GM18505 (cell line): ENCODE measurements around the gene SLC15A5.

Experiments
- ATAC-seq: cut with Tn5 transposase; IDR thresholded peaks from one replicate; pipeline ENCODE4 v1.9.1; 2021; ENCODE audit not compliant: unreplicated experiment
- POLR2A ChIP-seq: IDR thresholded peaks from 4 replicates; pipeline ENCODE4 v1.6.1; 2011; ENCODE audit warnings: borderline replicate concordance; ENCODE audit not compliant: insufficient read depth, insufficient read length; ENCODE audit errors: extremely low read depth

Gene SLC15A5

DNA sequence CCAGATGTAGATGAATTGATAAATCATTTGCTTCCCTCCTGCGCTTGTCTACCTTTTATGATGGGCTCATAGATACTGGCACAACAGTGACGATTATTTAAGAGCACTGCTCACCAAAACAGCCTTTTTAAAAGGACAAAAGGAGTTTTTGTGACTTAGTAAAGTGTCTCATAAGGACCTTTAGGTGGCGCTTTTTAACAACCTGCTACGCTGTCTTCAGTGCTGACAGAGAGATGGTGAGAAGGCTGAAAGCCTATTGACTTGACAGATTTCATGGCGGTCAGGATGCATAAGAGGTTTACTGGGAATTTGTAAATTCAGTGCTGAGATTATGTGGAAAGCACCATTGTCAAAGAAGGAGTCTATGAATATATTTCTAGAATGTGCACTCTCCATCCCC lies 87.6 kb downstream of the SLC15A5 start:
- TF ChIP-seq POLR2A, result no peak
- no peak for ATAC-seq

DNA sequence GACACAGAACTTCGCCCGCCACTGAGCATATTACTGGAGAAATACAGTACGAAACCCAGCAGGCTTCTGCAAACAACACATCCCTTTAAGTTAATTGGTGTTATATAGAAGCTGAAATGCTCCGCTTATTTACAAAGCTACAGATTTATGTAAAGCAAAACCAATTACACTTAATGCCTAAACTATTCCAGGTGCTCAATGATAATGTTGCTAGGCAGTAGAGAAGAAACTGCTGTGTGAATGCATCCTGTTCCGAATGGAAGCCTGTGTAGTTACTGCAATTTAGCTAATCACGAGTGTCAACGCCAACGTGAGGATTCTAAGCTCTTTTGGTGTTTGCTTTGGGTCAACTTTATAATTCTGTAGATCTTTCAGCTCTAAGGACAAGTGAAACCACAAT lies 89.8 kb downstream of the SLC15A5 start:
- no peak for TF ChIP-seq POLR2A
- no peak for ATAC-seq

DNA sequence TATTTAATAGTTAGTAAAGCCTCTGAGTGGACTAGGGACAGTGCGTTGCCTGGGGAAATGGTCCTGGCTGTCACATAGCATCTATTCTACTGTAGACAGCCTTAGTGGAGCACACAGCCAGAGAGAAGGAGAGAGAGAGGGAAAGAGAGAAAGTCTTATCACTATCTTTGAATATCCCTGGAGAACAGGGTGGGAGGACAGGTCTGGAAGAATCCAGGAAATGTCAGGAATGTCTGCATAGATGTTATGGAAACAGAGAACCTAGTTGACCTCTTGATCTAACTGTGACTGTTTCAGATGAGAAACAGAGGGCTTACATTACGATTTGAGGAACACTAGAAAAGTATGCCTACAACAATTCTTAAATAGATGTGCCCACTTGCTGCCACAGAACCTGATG lies 92.8 kb downstream of the SLC15A5 start:
- no peak for TF ChIP-seq POLR2A
- no peak for ATAC-seq

DNA sequence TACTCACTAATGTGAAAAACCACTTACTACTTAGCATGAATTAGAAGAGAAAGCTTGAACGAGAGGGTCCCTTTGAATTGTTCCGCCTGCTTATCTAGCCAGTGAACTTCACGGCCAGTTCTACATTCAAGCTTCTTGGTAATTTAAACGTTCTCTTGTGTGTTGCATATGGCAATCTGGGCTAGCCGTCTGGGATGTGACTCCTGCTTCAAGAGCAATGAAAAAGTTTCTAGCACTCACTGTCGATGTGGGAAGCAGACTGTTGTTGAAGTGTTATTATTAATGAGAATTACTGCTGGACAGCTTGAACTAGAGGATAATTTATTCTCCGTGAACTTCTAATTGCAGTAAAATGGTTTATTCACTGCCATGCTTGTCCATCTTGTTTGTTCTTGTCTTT lies 93.9 kb downstream of the SLC15A5 start:
- ATAC-seq, result no peak
- no peak for TF ChIP-seq POLR2A

DNA sequence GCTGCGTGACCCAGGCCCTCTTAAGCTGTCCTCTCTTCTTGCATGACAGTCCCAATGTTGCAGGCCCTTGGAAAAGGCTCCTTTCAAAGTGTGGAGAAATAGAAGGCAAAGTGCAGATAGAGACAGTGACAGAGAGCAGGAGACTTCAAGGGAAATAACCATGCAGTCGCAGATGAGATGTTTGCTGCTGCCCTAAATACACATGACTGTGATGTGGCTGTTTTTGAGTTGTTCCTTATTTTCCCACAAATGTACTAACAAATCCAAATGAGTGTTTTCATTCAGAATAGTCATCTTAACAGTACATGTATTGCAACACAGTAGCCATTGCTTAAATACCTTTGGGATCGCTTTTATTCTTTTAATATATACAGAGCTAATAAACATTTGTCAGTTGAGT lies 101.6 kb downstream of the SLC15A5 start:
- ATAC-seq, result no peak
- no peak for TF ChIP-seq POLR2A

DNA sequence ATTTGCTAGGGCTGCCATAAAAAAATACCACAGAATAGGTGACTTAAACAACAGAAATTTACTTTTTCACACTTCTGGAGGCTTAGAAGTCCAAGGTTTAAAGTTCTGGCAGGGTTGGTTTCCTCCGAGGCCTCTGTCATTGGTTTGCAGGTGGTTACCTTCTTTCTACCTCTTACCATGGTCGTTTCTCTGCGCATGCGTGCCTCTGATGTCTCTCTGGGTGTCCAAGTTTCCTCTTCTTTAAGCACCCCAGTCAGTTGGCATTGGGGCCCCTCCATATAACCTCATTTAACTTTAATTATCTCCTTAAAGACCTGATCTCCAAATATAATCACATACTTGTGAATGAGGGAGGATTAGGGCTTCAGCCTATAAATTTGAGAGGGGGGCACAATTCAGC lies 103.2 kb downstream of the SLC15A5 start:
- TF ChIP-seq POLR2A, result no peak
- ATAC-seq, result no peak

DNA sequence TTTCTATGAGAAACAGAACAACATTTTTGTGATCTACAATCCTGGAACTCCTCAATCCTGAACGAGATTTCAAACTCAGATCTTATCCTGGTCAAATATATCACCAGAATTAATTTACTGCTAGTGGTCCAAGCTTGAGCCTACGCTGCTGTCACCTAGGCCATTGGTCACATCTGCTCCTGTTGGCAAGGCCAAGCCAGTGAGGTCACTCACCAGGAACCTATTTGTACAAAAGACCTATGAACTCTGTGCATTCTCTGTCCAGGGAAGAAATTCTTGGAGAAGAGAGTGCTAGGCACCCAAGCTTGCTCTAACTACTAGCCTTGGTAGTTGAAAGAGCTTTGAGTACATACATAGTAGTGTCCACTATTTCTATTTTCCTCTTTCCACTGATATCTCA lies 106.1 kb downstream of the SLC15A5 start:
- TF ChIP-seq POLR2A, result no peak
- no peak for ATAC-seq

DNA sequence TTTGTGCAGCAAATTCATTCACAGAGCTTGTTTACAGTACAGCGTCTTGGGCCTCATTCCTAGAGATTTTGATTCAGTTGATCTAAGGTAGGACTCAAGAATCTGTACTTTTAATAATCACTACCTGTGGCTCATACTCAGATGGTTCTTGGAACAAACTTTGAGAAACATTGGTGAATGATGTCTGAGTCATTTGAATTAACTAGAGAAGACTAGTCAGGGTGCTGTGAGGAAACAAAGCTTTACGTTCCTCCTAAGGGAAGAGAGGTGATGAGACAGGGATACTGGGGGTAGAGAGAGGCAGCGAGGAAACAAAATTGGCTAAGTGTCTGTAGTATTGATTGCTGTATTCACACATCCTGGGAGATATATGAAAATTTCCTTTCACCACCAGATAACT lies 109.4 kb downstream of the SLC15A5 start:
- TF ChIP-seq POLR2A, result no peak
- no peak for ATAC-seq

DNA sequence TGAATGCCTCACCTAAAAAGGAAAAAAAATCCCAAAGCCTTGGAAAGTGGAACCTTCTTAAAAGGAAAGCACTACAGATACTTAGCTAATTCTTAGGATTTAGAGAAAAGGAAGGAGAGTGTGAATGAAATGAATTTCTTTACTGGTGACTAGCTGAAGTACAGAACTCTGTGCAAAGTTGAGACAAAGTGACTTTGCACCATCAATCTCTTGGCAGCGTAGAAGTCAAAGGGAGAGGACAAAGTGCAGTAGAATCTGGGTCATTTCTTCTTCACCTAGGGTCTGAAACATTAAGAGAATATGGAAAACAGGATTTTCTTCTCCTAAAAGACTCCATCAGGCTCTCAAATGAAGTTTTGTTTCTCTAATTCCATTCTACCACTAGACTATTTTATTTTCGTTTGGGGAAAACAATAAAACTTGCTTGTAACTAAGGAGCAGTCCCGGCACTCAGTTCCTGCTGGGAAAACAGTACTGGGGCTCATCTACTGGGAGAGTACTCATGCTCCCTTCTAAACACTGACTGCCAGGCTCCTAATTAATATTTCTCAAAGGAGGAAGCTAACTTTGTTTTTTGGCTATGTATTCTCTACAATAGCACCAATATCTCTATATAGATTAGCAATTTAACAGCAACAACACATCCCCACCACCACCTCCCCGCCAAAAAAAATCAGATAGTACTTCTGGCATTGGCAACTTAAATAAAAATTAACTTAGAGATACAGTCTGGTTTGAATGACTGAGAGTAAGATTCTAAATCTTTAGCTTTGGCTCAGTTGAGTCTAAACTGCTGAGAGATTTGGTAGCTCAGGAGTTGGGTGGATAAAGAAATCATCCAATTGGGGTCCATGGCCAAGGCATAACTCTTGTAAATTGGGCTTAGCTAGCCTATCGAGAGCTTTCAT lies 110.7 kb downstream of the SLC15A5 start:
- no peak for ATAC-seq
- TF ChIP-seq POLR2A, result no peak

DNA sequence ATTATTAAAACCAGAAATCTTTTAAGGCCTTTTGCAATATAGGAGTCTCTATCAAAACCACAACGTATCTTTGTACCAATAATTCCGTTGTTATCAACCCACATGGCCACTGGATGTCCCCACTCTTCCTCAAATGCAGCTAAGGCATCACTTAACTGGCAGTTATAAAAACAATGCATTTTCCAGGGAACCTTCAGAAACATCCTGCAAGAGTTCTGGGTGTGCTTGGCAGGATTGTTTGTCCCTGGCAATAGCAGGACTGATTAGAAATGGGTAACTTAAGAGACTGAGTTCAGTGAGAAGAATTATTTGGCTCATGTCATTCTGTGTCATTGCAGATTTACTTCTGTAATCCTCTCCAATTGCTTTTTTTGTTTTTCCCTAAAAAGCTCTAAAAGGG lies 112.0 kb downstream of the SLC15A5 start:
- no peak for TF ChIP-seq POLR2A
- ATAC-seq, result no peak

DNA sequence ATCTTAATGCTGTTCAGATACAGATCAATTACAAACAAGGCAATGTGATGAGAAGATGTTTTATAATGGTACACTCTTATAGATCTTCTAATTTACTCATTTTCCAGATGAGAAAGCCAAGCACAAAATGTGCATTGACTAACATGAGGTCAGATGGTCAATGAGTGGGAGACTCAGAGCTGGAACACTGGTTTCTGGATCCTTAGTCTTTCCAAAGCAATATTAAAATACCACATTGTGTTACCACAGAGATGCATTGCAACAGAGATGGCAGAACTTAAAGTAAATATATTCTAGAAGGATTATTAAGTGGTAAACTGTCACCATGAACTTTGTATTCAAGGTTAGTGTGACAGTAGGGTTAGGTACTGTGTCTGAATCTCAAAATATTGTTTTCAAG lies 113.6 kb downstream of the SLC15A5 start:
- no peak for TF ChIP-seq POLR2A
- ATAC-seq, result no peak

DNA sequence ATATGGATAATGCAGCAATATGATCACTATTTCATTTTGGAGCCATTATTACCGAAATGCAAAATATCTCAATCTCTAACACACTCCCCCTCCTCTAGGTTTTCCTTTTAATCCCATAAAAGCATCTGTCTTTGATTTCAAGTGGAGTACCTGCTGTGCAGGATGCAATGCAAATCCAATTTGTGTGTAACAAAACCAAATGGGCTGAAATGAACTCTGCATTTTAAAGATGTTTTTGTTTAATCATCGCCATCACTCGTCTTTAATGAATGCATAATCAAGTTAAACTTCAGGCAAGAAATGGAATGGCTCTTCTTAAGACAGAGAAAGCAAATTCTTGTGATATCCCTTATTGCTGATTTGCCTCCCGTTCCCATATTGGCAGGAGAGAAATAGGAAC lies 114.3 kb downstream of the SLC15A5 start:
- no peak for TF ChIP-seq POLR2A
- ATAC-seq, result no peak

DNA sequence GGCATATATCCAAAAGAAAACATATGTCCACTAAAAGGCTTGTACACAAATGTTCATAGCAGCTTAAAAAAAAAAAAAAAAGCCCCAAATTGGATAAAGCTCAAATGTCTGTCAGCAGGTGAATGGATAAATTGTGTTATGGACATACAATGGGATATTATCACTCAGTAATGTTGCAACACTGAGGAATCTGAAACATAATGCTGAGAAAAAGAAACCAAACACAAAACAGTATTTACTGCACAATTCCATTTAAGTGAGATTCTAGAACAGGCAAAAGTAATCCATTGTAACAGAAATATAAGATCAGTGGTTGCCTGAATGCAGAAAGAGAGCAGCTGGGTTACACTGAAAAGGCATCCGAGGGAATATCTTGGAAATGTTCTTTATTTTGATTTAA lies 117.9 kb downstream of the SLC15A5 start:
- no peak for ATAC-seq
- no peak for TF ChIP-seq POLR2A

DNA sequence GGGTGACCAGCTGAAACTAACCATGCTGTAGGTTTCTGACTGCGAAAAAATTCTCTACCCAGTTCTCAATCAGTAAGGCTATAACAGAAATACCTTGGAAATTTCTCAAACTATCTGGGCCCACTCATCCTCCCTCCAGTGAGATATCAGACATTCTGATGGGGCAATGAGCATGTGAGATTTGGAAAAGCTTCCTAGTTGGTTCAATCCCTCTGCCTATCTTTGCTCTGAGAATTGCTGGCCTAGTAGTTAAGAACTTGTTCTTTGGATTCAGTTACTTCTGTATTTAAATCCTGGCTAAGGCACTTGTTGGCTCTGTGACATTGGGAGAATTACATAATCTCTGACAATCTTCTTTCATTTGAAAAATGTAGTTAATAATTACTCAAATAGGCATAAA lies 119.4 kb downstream of the SLC15A5 start:
- ATAC-seq, result no peak
- TF ChIP-seq POLR2A, result no peak
